GM06990 (cell line): ENCODE measurements around the gene KLRC2.
"Not testable (repeated sequence)": the region's sequence is repeated elsewhere in the genome, so short reads cannot be mapped to it uniquely, and the experiment has no call there.

Experiments used
- DNase-seq: peaks from one replicate; pipeline ENCODE4 v3.0.0-alpha.2; 2011; ENCODE audit not compliant: insufficient read length; ENCODE audit errors: extremely low read depth
- H3K27me3 ChIP-seq: replicated peaks from 2 replicates; pipeline ENCODE4 v1.6.0; 2011; ENCODE audit warnings: low read length; ENCODE audit not compliant: control insufficient read depth, insufficient read depth
- H3K36me3 ChIP-seq: 2 replicates; pipeline ENCODE4 v1.5.1; 2011; ENCODE audit warnings: low read length; ENCODE audit not compliant: control insufficient read depth, insufficient read depth
- H3K4me3 ChIP-seq: replicated peaks from 2 replicates; pipeline ENCODE4 v1.5.1; 2011; ENCODE audit warnings: low read depth, mild to moderate bottlenecking, control low read depth, low read length
- CTCF ChIP-seq: IDR thresholded peaks from 2 replicates; pipeline ENCODE4 v1.5.1; 2011; ENCODE audit warnings: low read length, control low read depth, mild to moderate bottlenecking, inconsistent platforms; ENCODE audit not compliant: insufficient read depth, poor library complexity, severe bottlenecking

Gene KLRC2

GRCh38 chr12:10404798-10405197 is 31.0 kb downstream of the KLRC2 start:
- H3K27me3 ChIP-seq = no peaks in the 10 kb centered on the region
- TF ChIP-seq CTCF = no peak
- DNase-seq = no peak
- H3K36me3 ChIP-seq = no peaks in the 10 kb centered on the region
- no peak overlapping the region for H3K4me3 ChIP-seq

GRCh38 chr12:10400829-10401228 is 35.0 kb downstream of the KLRC2 start:
- Histone ChIP-seq H3K27me3 (no peaks in the 10 kb centered on the region), H3K4me3 (no peak overlapping the region), H3K36me3 (no peaks in the 10 kb centered on the region)
- no peak for TF ChIP-seq CTCF
- no peak for DNase-seq

- Histone ChIP-seq H3K36me3 (no peaks in the 10 kb centered on the region), H3K27me3 (no peaks in the 10 kb centered on the region), H3K4me3 (no peak overlapping the region)
- TF ChIP-seq CTCF = no peak
- DNase-seq = no peak
Measured at GRCh38 chr12:10398168-10398567, 37.6 kb downstream of the KLRC2 start.

- DNase-seq = no peak
- no peaks in the 10 kb centered on the region for H3K36me3 ChIP-seq
- TF ChIP-seq CTCF = no peak
- H3K27me3 ChIP-seq = no peaks in the 10 kb centered on the region
- H3K4me3 ChIP-seq = no peak overlapping the region
Measured at GRCh38 chr12:10397296-10397695, 38.5 kb downstream of the KLRC2 start.

- not testable (repeated sequence) for DNase-seq, H3K27me3 ChIP-seq, H3K4me3 ChIP-seq, H3K36me3 ChIP-seq
Measured at GRCh38 chr12:10396176-10396575, 39.6 kb downstream of the KLRC2 start.

DNA sequence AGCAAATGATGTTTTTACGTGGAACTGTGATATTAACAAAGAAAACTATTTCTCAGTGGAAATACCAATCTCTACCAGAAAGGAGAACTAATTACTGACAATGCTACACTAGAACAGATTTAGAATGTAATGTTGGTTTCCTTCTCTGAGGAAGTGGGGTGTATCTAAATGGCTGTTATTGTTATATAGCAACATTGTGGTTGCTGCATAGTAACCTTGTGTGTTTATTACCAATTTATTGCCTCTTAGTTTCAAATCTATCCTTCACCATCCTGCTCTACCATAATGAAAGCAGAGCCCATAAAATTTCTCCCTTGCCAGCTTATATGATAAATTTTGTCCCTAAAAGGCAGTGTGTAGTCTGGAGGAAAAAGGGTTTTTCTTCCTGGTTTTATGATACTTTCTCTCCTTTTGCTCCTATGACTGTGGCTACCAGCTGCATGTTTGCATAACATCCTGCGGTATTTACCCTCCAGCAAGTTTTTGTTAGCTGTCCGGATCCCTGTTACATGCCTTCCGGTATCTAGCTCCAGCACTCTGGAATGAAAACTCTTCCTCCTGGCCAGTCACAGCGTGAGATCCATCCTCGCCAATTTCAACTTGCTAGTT is 40.3 kb downstream of the KLRC2 start:
- peak; percentile 74 for DNase-seq
- Histone ChIP-seq H3K27me3 (no peaks in the 10 kb centered on the region), H3K4me3 (no peak overlapping the region), H3K36me3 (no peaks in the 10 kb centered on the region)
- TF ChIP-seq CTCF = no peak

GRCh38 chr12:10394531-10395152 is 41.2 kb downstream of the KLRC2 start:
- DNase-seq, H3K27me3 ChIP-seq, H3K4me3 ChIP-seq, H3K36me3 ChIP-seq: not testable (repeated sequence)
